ENCODE results near the gene NLRP6. TPM values are rescaled to one million over a fixed set of nuclear protein-coding genes. Genes with fewer than 3 reads are reported as not detected.

The NLRP6 gene
- polyA plus RNA-seq, 3 donors: 0.10 to 0.51 (median 0.24) TPM

DNA sequence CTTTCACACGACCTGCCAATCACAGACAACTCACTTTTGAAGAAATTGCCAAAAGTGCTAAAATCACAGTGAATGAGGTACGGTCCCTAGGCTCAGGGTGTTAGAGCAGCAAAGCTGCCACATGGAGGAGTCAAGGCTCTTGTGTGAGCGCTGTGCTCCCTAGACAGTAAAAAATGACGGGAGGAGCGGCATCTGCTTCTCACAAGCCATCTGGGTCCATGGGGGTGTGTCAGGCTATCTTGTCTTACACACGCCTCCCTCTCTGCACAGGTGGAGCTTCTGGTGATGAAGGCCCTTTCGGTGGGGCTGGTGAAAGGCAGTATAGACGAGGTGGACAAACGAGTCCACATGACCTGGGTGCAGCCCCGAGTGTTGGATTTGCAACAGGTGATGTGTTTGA, 26.7 kb upstream of the NLRP6 start:
- TF ChIP-seq, protein P1, sequence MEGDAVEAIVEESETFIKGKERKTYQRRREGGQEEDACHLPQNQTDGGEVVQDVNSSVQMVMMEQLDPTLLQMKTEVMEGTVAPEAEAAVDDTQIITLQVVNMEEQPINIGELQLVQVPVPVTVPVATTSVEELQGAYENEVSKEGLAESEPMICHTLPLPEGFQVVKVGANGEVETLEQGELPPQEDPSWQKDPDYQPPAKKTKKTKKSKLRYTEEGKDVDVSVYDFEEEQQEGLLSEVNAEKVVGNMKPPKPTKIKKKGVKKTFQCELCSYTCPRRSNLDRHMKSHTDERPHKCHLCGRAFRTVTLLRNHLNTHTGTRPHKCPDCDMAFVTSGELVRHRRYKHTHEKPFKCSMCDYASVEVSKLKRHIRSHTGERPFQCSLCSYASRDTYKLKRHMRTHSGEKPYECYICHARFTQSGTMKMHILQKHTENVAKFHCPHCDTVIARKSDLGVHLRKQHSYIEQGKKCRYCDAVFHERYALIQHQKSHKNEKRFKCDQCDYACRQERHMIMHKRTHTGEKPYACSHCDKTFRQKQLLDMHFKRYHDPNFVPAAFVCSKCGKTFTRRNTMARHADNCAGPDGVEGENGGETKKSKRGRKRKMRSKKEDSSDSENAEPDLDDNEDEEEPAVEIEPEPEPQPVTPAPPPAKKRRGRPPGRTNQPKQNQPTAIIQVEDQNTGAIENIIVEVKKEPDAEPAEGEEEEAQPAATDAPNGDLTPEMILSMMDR (IDR thresholded peaks at IDR 0.05): no peak

DNA sequence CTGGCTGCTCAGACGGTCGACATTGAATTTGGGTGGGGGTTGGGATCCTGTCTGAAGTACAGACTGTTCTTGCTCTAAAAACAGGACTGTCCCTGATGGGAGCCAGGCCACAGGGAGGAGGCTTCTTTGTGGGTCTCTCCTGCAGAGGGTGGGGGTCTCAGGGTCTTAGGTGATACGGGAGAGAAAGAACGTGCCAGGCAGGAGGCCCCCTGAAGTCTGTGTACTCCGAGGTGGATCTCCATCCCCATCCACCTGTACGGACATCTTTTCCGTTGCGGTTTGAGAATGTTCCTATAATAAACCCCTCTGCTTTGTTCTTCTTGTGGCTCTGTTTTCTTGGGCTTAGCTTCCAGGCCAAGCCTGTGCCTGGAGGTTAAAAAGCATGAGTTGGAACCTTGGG, 25.5 kb upstream of the NLRP6 start:
- TF ChIP-seq, protein P1 (IDR thresholded peaks at IDR 0.05): no peak
- H3K36me3 Mint-ChIP-seq: peaks cover 56 to 63% of the 10 kb centered on the region in 2 donors
- DNase-seq: no peak
- Histone ChIP-seq H3K36me3 (replicated peaks in 1 of 2; ENCODE audit: control insufficient read depth in 1 of 2, insufficient read depth in 2 of 2, low read length in 2 of 2) (peaks cover 60 to 61% of the 10 kb centered on the region in 2 donors), H3K27me3 (ENCODE audit: control insufficient read depth in 2 of 2, insufficient read depth in 2 of 2, low read length in 2 of 2) (no peaks in the 10 kb centered on the region), H4K20me1 (ENCODE audit: insufficient read depth, low read length) (no peaks in the 10 kb centered on the region), H3K4me1 (ENCODE audit: control insufficient read depth in 1 of 2, insufficient read depth in 2 of 2, low read length in 2 of 2) (no peaks in the 10 kb centered on the region), H3K4me3 (replicated peaks in 1 of 3; ENCODE audit: low read depth in 2 of 3, low read length in 3 of 3) (no peak overlapping the region), H3K27ac (ENCODE audit: low read depth in 1 of 2, low read length in 2 of 2) (no peak overlapping the region), H2AFZ (ENCODE audit: insufficient read depth, low read depth, low read length, poor library complexity, severe bottlenecking) (no peak overlapping the region), H3K9me3 (replicated peaks in 1 of 2; ENCODE audit: control insufficient read depth in 1 of 2, insufficient read depth in 1 of 2, low read length in 2 of 2) (no peaks in the 10 kb centered on the region), H3K9ac (ENCODE audit: insufficient read depth, low read length, poor library complexity, severe bottlenecking) (no peak overlapping the region), H3K79me2 (ENCODE audit: insufficient read depth, low read length) (no peaks in the 10 kb centered on the region), H3K4me2 (replicated peaks; ENCODE audit: extremely low read depth, low read length, poor library complexity, severe bottlenecking) (no peak overlapping the region)
- H3K27me3 Mint-ChIP-seq (ENCODE audit: low read depth in 3 of 3): peaks cover 0 to 4% (median 0%) of the 10 kb centered on the region in 3 donors
- intact Hi-C loops (cut with micrococcal nuclease): loop anchor here (5.0 kb wide), 4 partner anchors 35 to 105 kb away; partner anchors contain the start of genes IFITM2 (in 1 of the 2) and PGGHG (in 1 of the 2)
- peaks cover 4% of the 10 kb centered on the region for H3K4me1 Mint-ChIP-seq
- no peak overlapping the region for H3K27ac Mint-ChIP-seq
- H3K9me3 Mint-ChIP-seq: no peaks in the 10 kb centered on the region
- H3K4me3 Mint-ChIP-seq: no peak overlapping the region
- WGBS (ENCODE audit: insufficient coverage): 96% methylated on average over 4 of the region's 8 CpGs

More for the DNA sequence above, 26.7 kb upstream of the NLRP6 start:
- 91% methylated on average over 4 of the region's 10 CpGs for WGBS (ENCODE audit: insufficient coverage)
- H2AFZ ChIP-seq (ENCODE audit: insufficient read depth, low read depth, low read length, poor library complexity, severe bottlenecking): no peak overlapping the region
- intact Hi-C loops (cut with micrococcal nuclease): loop anchor here (5.0 kb wide), 4 partner anchors 36 to 106 kb away; partner anchors contain the start of genes IFITM2 (in 1 of the 2) and PGGHG (in 1 of the 2)
- H3K4me3 Mint-ChIP-seq: no peak overlapping the region
- H3K4me2 ChIP-seq (replicated peaks; ENCODE audit: extremely low read depth, low read length, poor library complexity, severe bottlenecking): no peak overlapping the region
- H3K36me3 ChIP-seq (replicated peaks in 1 of 2; ENCODE audit: control insufficient read depth in 1 of 2, insufficient read depth in 2 of 2, low read length in 2 of 2): peaks cover 71 to 72% of the 10 kb centered on the region in 2 donors
- H3K9ac ChIP-seq (ENCODE audit: insufficient read depth, low read length, poor library complexity, severe bottlenecking): no peak overlapping the region
- no peaks in the 10 kb centered on the region for H3K4me1 ChIP-seq (ENCODE audit: control insufficient read depth in 1 of 2, insufficient read depth in 2 of 2, low read length in 2 of 2)
- H3K4me3 ChIP-seq (replicated peaks in 1 of 3; ENCODE audit: low read depth in 2 of 3, low read length in 3 of 3): no peak overlapping the region
- H3K79me2 ChIP-seq (ENCODE audit: insufficient read depth, low read length): no peaks in the 10 kb centered on the region
- no peaks in the 10 kb centered on the region for H3K27me3 ChIP-seq (ENCODE audit: control insufficient read depth in 2 of 2, insufficient read depth in 2 of 2, low read length in 2 of 2)
- H3K27ac Mint-ChIP-seq: peak overlapping the region in 1 of 7 donors; percentile 54
- no peaks in the 10 kb centered on the region for H3K9me3 ChIP-seq (replicated peaks in 1 of 2; ENCODE audit: control insufficient read depth in 1 of 2, insufficient read depth in 1 of 2, low read length in 2 of 2)
- H3K27me3 Mint-ChIP-seq (ENCODE audit: low read depth in 3 of 3): no peaks in the 10 kb centered on the region
- H3K36me3 Mint-ChIP-seq: peaks cover 67 to 74% of the 10 kb centered on the region in 2 donors
- no peaks in the 10 kb centered on the region for H3K4me1 Mint-ChIP-seq
- DNase-seq: no peak
- H3K27ac ChIP-seq (ENCODE audit: low read depth in 1 of 2, low read length in 2 of 2): no peak overlapping the region
- no peaks in the 10 kb centered on the region for H4K20me1 ChIP-seq (ENCODE audit: insufficient read depth, low read length)
- no peaks in the 10 kb centered on the region for H3K9me3 Mint-ChIP-seq

Measured in CD14-positive monocyte (primary cell).